ENCODE data around the gene SLC25A13.

SLC25A13 gene

GRCh38 chr7:96355990-96356506, 34.1 kb upstream of the SLC25A13 start:
- Histone ChIP-seq H3K9me3 (no peaks in the 10 kb centered on the region), H3K27ac (no peak overlapping the region), H3K27me3 (no peaks in the 10 kb centered on the region), H3K36me3 (no peaks in the 10 kb centered on the region), H3K4me1 (ENCODE audit: control insufficient read depth in 1 of 2, insufficient read depth in 1 of 2, low read depth in 1 of 2, low read length in 1 of 2) (no peaks in the 10 kb centered on the region), H3K4me3 (ENCODE audit: low read depth in 1 of 2, low read length in 1 of 2) (no peak overlapping the region)
- TF ChIP-seq, protein P1, sequence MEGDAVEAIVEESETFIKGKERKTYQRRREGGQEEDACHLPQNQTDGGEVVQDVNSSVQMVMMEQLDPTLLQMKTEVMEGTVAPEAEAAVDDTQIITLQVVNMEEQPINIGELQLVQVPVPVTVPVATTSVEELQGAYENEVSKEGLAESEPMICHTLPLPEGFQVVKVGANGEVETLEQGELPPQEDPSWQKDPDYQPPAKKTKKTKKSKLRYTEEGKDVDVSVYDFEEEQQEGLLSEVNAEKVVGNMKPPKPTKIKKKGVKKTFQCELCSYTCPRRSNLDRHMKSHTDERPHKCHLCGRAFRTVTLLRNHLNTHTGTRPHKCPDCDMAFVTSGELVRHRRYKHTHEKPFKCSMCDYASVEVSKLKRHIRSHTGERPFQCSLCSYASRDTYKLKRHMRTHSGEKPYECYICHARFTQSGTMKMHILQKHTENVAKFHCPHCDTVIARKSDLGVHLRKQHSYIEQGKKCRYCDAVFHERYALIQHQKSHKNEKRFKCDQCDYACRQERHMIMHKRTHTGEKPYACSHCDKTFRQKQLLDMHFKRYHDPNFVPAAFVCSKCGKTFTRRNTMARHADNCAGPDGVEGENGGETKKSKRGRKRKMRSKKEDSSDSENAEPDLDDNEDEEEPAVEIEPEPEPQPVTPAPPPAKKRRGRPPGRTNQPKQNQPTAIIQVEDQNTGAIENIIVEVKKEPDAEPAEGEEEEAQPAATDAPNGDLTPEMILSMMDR (IDR thresholded peaks at IDR 0.05): no peak

DNA sequence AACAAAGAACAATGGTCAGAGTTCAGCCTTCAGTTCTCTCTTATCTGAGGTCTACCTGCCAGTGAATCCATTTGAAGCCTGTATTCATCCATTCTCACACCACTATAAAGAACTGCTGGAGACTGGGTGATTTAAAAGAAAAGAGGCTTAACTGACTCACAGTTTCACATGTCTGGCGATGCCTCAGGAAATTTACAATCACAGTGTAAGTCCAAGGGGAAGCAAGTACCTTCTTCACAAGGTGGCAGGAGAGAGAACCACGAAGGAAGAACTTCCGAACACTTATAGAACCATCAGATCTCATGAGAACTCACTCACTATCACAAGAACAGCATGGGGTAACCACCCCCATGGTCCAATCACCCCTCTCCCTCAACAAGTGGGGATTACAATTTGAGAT, 33.0 kb upstream of the SLC25A13 start:
- TF ChIP-seq, protein P1 (IDR thresholded peaks at IDR 0.05): no peak
- H3K36me3 ChIP-seq: no peaks in the 10 kb centered on the region
- no peaks in the 10 kb centered on the region for H3K9me3 ChIP-seq
- H3K4me1 ChIP-seq (ENCODE audit: control insufficient read depth in 1 of 2, insufficient read depth in 1 of 2, low read depth in 1 of 2, low read length in 1 of 2): no peaks in the 10 kb centered on the region
- no peak overlapping the region for H3K27ac ChIP-seq
- H3K4me3 ChIP-seq (ENCODE audit: low read depth in 1 of 2, low read length in 1 of 2): no peak overlapping the region
- no peaks in the 10 kb centered on the region for H3K27me3 ChIP-seq

- no peaks in the 10 kb centered on the region for H3K9me3 ChIP-seq
- TF ChIP-seq, protein P1 (IDR thresholded peaks at IDR 0.05): no peak
- H3K36me3 ChIP-seq: no peaks in the 10 kb centered on the region
- H3K4me3 ChIP-seq (ENCODE audit: low read depth in 1 of 2, low read length in 1 of 2): no peak overlapping the region
- no peak overlapping the region for H3K27ac ChIP-seq
- no peaks in the 10 kb centered on the region for H3K4me1 ChIP-seq (ENCODE audit: control insufficient read depth in 1 of 2, insufficient read depth in 1 of 2, low read depth in 1 of 2, low read length in 1 of 2)
- H3K27me3 ChIP-seq: peaks cover 11% of the 10 kb centered on the region
Observed at GRCh38 chr7:96349572-96349971, 27.7 kb upstream of the SLC25A13 start.

- Histone ChIP-seq H3K27ac (no peak overlapping the region), H3K4me1 (ENCODE audit: control insufficient read depth in 1 of 2, insufficient read depth in 1 of 2, low read depth in 1 of 2, low read length in 1 of 2) (no peaks in the 10 kb centered on the region), H3K36me3 (no peaks in the 10 kb centered on the region), H3K4me3 (ENCODE audit: low read depth in 1 of 2, low read length in 1 of 2) (no peak overlapping the region), H3K27me3 (peaks cover 22% of the 10 kb centered on the region), H3K9me3 (no peaks in the 10 kb centered on the region)
- TF ChIP-seq, protein P1 (IDR thresholded peaks at IDR 0.05): no peak
Observed at GRCh38 chr7:96347471-96347870, 25.6 kb upstream of the SLC25A13 start.

DNA sequence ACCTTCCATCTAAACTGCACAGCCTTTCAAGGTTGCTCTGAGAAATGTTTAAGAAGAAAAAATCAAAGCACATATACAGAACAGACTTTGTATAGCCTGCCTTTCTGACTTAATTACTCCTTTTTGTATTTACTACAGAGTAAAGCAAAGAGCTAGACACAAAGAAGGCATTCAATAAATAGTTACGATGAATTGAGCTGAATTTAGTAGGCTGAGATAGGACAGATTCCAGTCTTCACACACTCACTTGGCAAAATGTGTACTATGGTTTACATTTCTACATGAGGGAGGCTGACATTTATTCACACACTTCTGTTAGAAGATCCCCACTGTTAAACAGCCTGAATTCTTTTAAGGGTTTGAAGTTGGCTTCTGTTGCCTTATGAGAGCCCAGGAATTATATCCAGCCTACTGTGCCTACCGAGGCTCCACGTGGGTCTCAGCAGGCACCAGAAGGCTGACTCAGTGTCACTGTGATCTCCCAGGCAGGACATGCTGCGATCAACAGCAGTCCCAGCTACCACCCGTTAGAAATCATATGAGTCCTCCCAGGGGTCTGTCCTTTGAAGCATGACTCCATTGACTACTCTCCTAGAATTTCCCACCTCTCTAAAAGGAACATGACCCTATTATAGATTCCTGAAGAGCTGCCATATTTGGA, 24.5 kb upstream of the SLC25A13 start:
- H3K9me3 ChIP-seq: no peaks in the 10 kb centered on the region
- H3K4me3 ChIP-seq (ENCODE audit: low read depth in 1 of 2, low read length in 1 of 2): no peak overlapping the region
- no peak overlapping the region for H3K27ac ChIP-seq
- H3K27me3 ChIP-seq: peaks cover 27% of the 10 kb centered on the region
- H3K36me3 ChIP-seq: no peaks in the 10 kb centered on the region
- H3K4me1 ChIP-seq (ENCODE audit: control insufficient read depth in 1 of 2, insufficient read depth in 1 of 2, low read depth in 1 of 2, low read length in 1 of 2): no peaks in the 10 kb centered on the region
- TF ChIP-seq, protein P1 (IDR thresholded peaks at IDR 0.05): no peak

Data from neutrophil (primary cell).